Measurements from ENCODE around the gene ZNF816. TPM values are rescaled to one million over a fixed set of nuclear protein-coding genes. Genes with fewer than 3 reads are reported as not detected.
"Not testable (repeated sequence)": the region's sequence is repeated elsewhere in the genome, so short reads cannot be mapped to it uniquely, and the experiment has no call there.

Gene ZNF816
- total and polyA plus RNA-seq, 2 of the 8 experiments (the other 6 are each of a cell fraction or from before 2014, with no cell fraction given) = 2.7 to 13.2 TPM

DNA sequence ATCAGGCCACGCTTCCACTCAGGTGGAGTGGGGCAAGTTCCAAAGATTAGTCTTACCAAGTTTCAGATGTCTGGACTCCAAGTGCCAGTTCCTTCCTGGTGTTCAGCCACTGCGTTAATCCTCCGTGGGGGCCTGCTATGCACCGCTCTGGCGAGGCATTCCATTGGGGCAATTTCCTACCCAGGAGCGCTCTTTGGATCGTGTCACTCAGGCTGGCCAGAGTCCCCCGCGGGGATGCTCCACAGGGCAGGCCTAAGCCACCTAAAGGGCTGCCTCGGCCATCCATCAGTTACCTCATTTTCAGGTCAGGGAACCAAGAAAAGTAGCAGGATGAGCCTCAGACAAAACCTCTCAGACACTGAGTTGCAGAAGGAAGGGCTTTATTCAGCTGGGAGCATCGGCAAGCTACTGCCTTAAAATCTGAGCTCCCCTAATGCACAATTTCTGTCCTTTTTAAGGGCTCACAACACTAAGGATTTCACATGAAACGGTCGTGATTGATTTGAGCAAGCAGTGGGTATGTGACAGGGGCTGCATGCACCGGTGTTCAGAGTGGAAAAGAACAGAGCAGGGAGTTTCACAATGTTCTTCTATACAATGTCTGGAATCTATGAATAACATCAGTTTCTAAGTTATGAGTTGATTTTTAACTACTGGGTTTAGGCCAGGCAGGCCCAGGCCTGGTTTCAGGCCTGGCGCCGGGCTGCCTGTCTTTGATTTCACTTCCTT lies 58.5 kb downstream of the ZNF816 start:
- H4K8ac ChIP-seq (ENCODE audit: extremely low read depth, insufficient read depth, low read length); H2BK15ac ChIP-seq (ENCODE audit: low read length); H4K20me1 ChIP-seq (replicated peaks in 1 of 2; ENCODE audit: control insufficient read depth in 1 of 2, insufficient read depth in 2 of 2, low read length in 2 of 2); H3K4me2 ChIP-seq (ENCODE audit: insufficient read depth in 1 of 2, low read depth in 2 of 2, low read length in 2 of 2); CTCF ChIA-PET (ENCODE audit: partially characterized antibody); H3K27me3 ChIP-seq (replicated peaks in 1 of 4; ENCODE audit: control insufficient read depth in 3 of 4, extremely low read depth in 1 of 4, insufficient read depth in 3 of 4, low read length in 3 of 4); H2BK12ac ChIP-seq (ENCODE audit: low read depth, low read length); H4K91ac ChIP-seq (replicated peaks; ENCODE audit: insufficient read length, low read length); H3K4me1 ChIP-seq (replicated peaks in 1 of 4; ENCODE audit: control insufficient read depth in 3 of 4, insufficient read depth in 4 of 4, low read length in 3 of 4); H3K56ac ChIP-seq (replicated peaks; ENCODE audit: insufficient read length, low read depth, low read length); H3K14ac ChIP-seq (ENCODE audit: insufficient read length); H4K5ac ChIP-seq (ENCODE audit: insufficient read length, low read depth, low read length); H3K23me2 ChIP-seq (ENCODE audit: low read depth, low read length); H3K9me3 ChIP-seq (ENCODE audit: insufficient read depth in 2 of 2, low read depth in 1 of 2, low read length in 1 of 2); H2BK20ac ChIP-seq (ENCODE audit: low read length); H2AK5ac ChIP-seq (ENCODE audit: low read depth, low read length); H3K4me3 ChIP-seq (ENCODE audit: extremely low read depth in 1 of 4, insufficient read depth in 2 of 4, low read depth in 3 of 4, low read length in 4 of 4); H2BK5ac ChIP-seq (ENCODE audit: low read depth, low read length); H3K27ac ChIP-seq (ENCODE audit: low read depth, low read length); H3K79me1 ChIP-seq (ENCODE audit: low read depth, low read length); H3K23ac ChIP-seq (ENCODE audit: insufficient read length); H3K9ac ChIP-seq (replicated peaks in 1 of 4; ENCODE audit: extremely low read depth in 1 of 4, low read depth in 3 of 4, low read length in 3 of 4); H2BK120ac ChIP-seq (replicated peaks; ENCODE audit: low read depth, low read length); DNase-seq (ENCODE audit: low read depth in 1 of 2, low spot score in 2 of 2); H2AFZ ChIP-seq (ENCODE audit: low read length); FAIRE-seq; POLR2A ChIA-PET (ENCODE audit: partially characterized antibody); H3K4ac ChIP-seq (replicated peaks; ENCODE audit: insufficient read length, low read depth, low read length); H3K18ac ChIP-seq (ENCODE audit: extremely low read depth, low read length); H3K79me2 ChIP-seq (ENCODE audit: control insufficient read depth in 1 of 2, insufficient read depth in 2 of 2, low read length in 2 of 2): not testable (repeated sequence)
- peaks cover 0 to 20% (median 10%) of the 10 kb centered on the region in 4 experiments; a peak in 5 of 8 replicates for H3K36me3 ChIP-seq (ENCODE audit: control insufficient read depth in 2 of 4, insufficient read depth in 4 of 4, low read length in 3 of 4)
- WGBS, 2 experiments (ENCODE audit: extremely low coverage in 1 of 2, insufficient coverage in 1 of 2, insufficient read length in 1 of 2, insufficient replicate concordance in 2 of 2, low coverage in 1 of 2, low lambda C conversion rate in 2 of 2, missing lambda C conversion rate in 1 of 2) = 90% methylated on average over 16 of the region's 16 CpGs; no CpG with 5 or more reads in 1 of the 2 experiments

All from H1 (cell line).